ENCODE data around the gene ATP8B1. TPM values are rescaled to one million over a fixed set of nuclear protein-coding genes. Genes with fewer than 3 reads are reported as not detected.

ATP8B1 gene
- total RNA-seq, 1 experiment from 2014 or later: 5.6 TPM

- Mint-ChIP-seq H3K36me3 (peaks cover under 1% of the 10 kb centered on the region; the same call in 1 of the 2 replicates), H3K27ac (0 out of 2 replicates have a peak overlapping the region, but pooled peaks have one; percentile 0), H3K9me3 (peaks cover under 1% of the 10 kb centered on the region; the same call in 1 of the 2 replicates), H3K27me3 (ENCODE audit: low read depth) (no peaks in the 10 kb centered on the region), H3K4me3 (no peak overlapping the region), H3K4me1 (peaks cover 27% of the 10 kb centered on the region)
- ChIA-PET POLR2A (no interaction called here), CTCF (no interaction called here)
- ATAC-seq (peak; percentile 43), DNase-seq (ENCODE audit: low spot score) (no peak)
- no peak for TF ChIP-seq CREB1 (CRISPR knock-in tag; IDR thresholded peaks at IDR 0.05)
- no peak for TF ChIP-seq PRRX2 (CRISPR knock-in tag; IDR thresholded peaks at IDR 0.05)
- no peak for TF ChIP-seq AR (CRISPR knock-in tag; IDR thresholded peaks at IDR 0.05)
- no peak for TF ChIP-seq GABPB1 (CRISPR knock-in tag; IDR thresholded peaks at IDR 0.05)
- TF ChIP-seq NFE2L1 (CRISPR knock-in tag; IDR thresholded peaks at IDR 0.05): no peak
- TF ChIP-seq OVOL2 (CRISPR knock-in tag; IDR thresholded peaks at IDR 0.05; ENCODE audit: borderline replicate concordance): no peak
- TF ChIP-seq E2F5 (CRISPR knock-in tag; IDR thresholded peaks at IDR 0.05): no peak
- TF ChIP-seq ATF3 (CRISPR knock-in tag; conservative IDR thresholded peaks at IDR 0.05): no peak
- no peak for TF ChIP-seq AFF4 (CRISPR knock-in tag; IDR thresholded peaks at IDR 0.05; ENCODE audit: borderline replicate concordance)
- TF ChIP-seq FOXK1 (CRISPR knock-in tag; IDR thresholded peaks at IDR 0.05): no peak
- TF ChIP-seq MXD4 (CRISPR knock-in tag; IDR thresholded peaks at IDR 0.05; ENCODE audit: borderline replicate concordance): no peak
- TF ChIP-seq USF1 (CRISPR knock-in tag; IDR thresholded peaks at IDR 0.05): no peak
- no peak for TF ChIP-seq FOXJ3 (CRISPR knock-in tag; IDR thresholded peaks at IDR 0.05; ENCODE audit: borderline replicate concordance)
- TF ChIP-seq ELF4 (CRISPR knock-in tag; IDR thresholded peaks at IDR 0.05; ENCODE audit: low read depth): no peak
- no peak for TF ChIP-seq ZNF121 (CRISPR knock-in tag; IDR thresholded peaks at IDR 0.05)
- TF ChIP-seq ZSCAN18 (CRISPR knock-in tag; IDR thresholded peaks at IDR 0.05): no peak
- no peak for TF ChIP-seq NR2C2 (CRISPR knock-in tag; IDR thresholded peaks at IDR 0.05)
- no peak for TF ChIP-seq ZNF423 (CRISPR knock-in tag; IDR thresholded peaks at IDR 0.05)
- TF ChIP-seq JUN (CRISPR knock-in tag; IDR thresholded peaks at IDR 0.05): no peak
- TF ChIP-seq CTCF (IDR thresholded peaks at IDR 0.05): no peak
These were observed 18.9 kb downstream of the ATP8B1 start for GRCh38 chr18:57784034-57784800.
